DND-41 (cell line): Measurements from ENCODE around the gene BLTP3A.

ENCODE experiments used
- ATAC-seq: fragments of 200-7000 bp; cut with Tn5 transposase; 3 replicates; pipeline ENCODE4 v1.9.1; 2021; ENCODE audit warnings: low read depth; ENCODE audit not compliant: insufficient read depth
- DNase-seq: peaks from one replicate; pipeline ENCODE4 v3.0.0-alpha.2; 2020
- H2AFZ ChIP-seq: 2 replicates; pipeline ENCODE4 v1.6.0; 2012; ENCODE audit warnings: low read depth, low read length
- H3K27ac ChIP-seq: 2 replicates; pipeline ENCODE4 v1.5.1; 2012; ENCODE audit warnings: low read length, inconsistent platforms
- H3K27me3 ChIP-seq: fragments of 200-600 bp; sonication (generic); 2 replicates; pipeline ENCODE4 v1.6.0; 2012; ENCODE audit warnings: low read length, mild to moderate bottlenecking, inconsistent platforms; ENCODE audit not compliant: insufficient read depth, poor library complexity
- H3K36me3 ChIP-seq: 2 replicates; pipeline ENCODE4 v1.5.1; 2012; ENCODE audit warnings: low read length, inconsistent platforms; ENCODE audit not compliant: insufficient read depth
- H3K4me1 ChIP-seq: 2 replicates; pipeline ENCODE4 v1.5.1; 2012; ENCODE audit warnings: mild to moderate bottlenecking, low read length; ENCODE audit not compliant: insufficient read depth
- H3K4me2 ChIP-seq: 2 replicates; pipeline ENCODE4 v1.6.0; 2012; ENCODE audit warnings: mild to moderate bottlenecking, moderate library complexity, low read length, inconsistent platforms; ENCODE audit not compliant: insufficient read depth
- H3K4me3 ChIP-seq, 2 experiments: fragments of 200-600 bp in 1 of 2; shearing (Covaris generic) in 1 of 2; 2 replicates each; pipeline ENCODE4 v1.5.1; 2012 to 2016; ENCODE audit warnings: inconsistent platforms in 2 of 2, low read length in 2 of 2, mild to moderate bottlenecking in 2 of 2, low read depth in 1 of 2, moderate library complexity in 1 of 2
- H3K79me2 ChIP-seq: 2 replicates; pipeline ENCODE4 v1.6.0; 2012; ENCODE audit warnings: low read length, inconsistent platforms; ENCODE audit not compliant: insufficient read depth
- H3K9ac ChIP-seq: 2 replicates; pipeline ENCODE4 v1.6.0; 2012; ENCODE audit warnings: low read depth, mild to moderate bottlenecking, inconsistent platforms, low read length, moderate library complexity
- H3K9me3 ChIP-seq: 2 replicates; pipeline ENCODE4 v1.5.1; 2012; ENCODE audit warnings: low read length, moderate library complexity, mild to moderate bottlenecking, inconsistent platforms; ENCODE audit not compliant: insufficient read depth, severe bottlenecking
- H4K20me1 ChIP-seq: 2 replicates; pipeline ENCODE4 v1.6.0; 2012; ENCODE audit warnings: low read length; ENCODE audit not compliant: insufficient read depth
- EZH2 ChIP-seq: IDR thresholded peaks from 3 replicates; pipeline ENCODE4 v1.6.1; 2012; ENCODE audit warnings: borderline replicate concordance, low read depth, mild to moderate bottlenecking, moderate library complexity, low read length, inconsistent platforms; ENCODE audit not compliant: severe bottlenecking
- TF ChIP-seq, protein P1 (sequence below): IDR thresholded peaks from 2 replicates; pipeline ENCODE4 v1.5.1; 2012; ENCODE audit warnings: borderline replicate concordance, low read length, moderate library complexity, mild to moderate bottlenecking; ENCODE audit not compliant: poor library complexity, severe bottlenecking; ENCODE audit errors: extremely low read depth

Gene BLTP3A

GRCh38 chr6:34795836-34796425 lies 4.0 kb downstream of the BLTP3A start:
- Histone ChIP-seq H3K4me3 (no peak overlapping the region), H3K27ac (no peak overlapping the region), H3K4me1 (peaks cover 24% of the 10 kb centered on the region), H3K36me3 (no peaks in the 10 kb centered on the region; the same call in 1 of the 2 replicates), H3K79me2 (peaks cover 86% of the 10 kb centered on the region), H3K27me3 (no peaks in the 10 kb centered on the region), H3K9ac (no peak overlapping the region), H4K20me1 (peaks cover 3% of the 10 kb centered on the region; the same call in 1 of the 2 replicates), H3K9me3 (no peaks in the 10 kb centered on the region), H2AFZ (no peak overlapping the region), H3K4me2 (no peak overlapping the region)
- DNase-seq (no peak), ATAC-seq (no peak)
- no peak for TF ChIP-seq EZH2
- TF ChIP-seq, protein P1, sequence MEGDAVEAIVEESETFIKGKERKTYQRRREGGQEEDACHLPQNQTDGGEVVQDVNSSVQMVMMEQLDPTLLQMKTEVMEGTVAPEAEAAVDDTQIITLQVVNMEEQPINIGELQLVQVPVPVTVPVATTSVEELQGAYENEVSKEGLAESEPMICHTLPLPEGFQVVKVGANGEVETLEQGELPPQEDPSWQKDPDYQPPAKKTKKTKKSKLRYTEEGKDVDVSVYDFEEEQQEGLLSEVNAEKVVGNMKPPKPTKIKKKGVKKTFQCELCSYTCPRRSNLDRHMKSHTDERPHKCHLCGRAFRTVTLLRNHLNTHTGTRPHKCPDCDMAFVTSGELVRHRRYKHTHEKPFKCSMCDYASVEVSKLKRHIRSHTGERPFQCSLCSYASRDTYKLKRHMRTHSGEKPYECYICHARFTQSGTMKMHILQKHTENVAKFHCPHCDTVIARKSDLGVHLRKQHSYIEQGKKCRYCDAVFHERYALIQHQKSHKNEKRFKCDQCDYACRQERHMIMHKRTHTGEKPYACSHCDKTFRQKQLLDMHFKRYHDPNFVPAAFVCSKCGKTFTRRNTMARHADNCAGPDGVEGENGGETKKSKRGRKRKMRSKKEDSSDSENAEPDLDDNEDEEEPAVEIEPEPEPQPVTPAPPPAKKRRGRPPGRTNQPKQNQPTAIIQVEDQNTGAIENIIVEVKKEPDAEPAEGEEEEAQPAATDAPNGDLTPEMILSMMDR = no peak

GRCh38 chr6:34798057-34798456 lies 6.2 kb downstream of the BLTP3A start:
- DNase-seq = no peak
- peaks cover 90% of the 10 kb centered on the region for H3K79me2 ChIP-seq
- H2AFZ ChIP-seq = no peak overlapping the region
- TF ChIP-seq, protein P1 = no peak
- no peak for TF ChIP-seq EZH2
- H3K4me1 ChIP-seq = peaks cover 14% of the 10 kb centered on the region
- no peaks in the 10 kb centered on the region for H3K9me3 ChIP-seq
- no peaks in the 10 kb centered on the region for H3K36me3 ChIP-seq
- no peak overlapping the region for H3K27ac ChIP-seq
- H3K4me2 ChIP-seq = no peak overlapping the region
- H3K9ac ChIP-seq = no peak overlapping the region
- no peaks in the 10 kb centered on the region for H3K27me3 ChIP-seq
- no peak for ATAC-seq
- peaks cover 10% of the 10 kb centered on the region; the same call in 1 of the 2 replicates for H4K20me1 ChIP-seq
- H3K4me3 ChIP-seq = no peak overlapping the region

- no peak overlapping the region for H3K9ac ChIP-seq
- no peaks in the 10 kb centered on the region for H3K36me3 ChIP-seq
- no peak for TF ChIP-seq EZH2
- TF ChIP-seq, protein P1 = no peak
- no peak overlapping the region for H3K4me2 ChIP-seq
- no peaks in the 10 kb centered on the region for H3K27me3 ChIP-seq
- peaks cover 5% of the 10 kb centered on the region; the same call in 1 of the 2 replicates for H3K4me1 ChIP-seq
- H3K79me2 ChIP-seq = peaks cover 90% of the 10 kb centered on the region
- peaks cover 23% of the 10 kb centered on the region; the same call in 1 of the 2 replicates for H4K20me1 ChIP-seq
- no peaks in the 10 kb centered on the region for H3K9me3 ChIP-seq
- no peak overlapping the region for H3K4me3 ChIP-seq
- ATAC-seq = no peak
- H2AFZ ChIP-seq = no peak overlapping the region
- DNase-seq = no peak
- no peak overlapping the region for H3K27ac ChIP-seq
Observed at GRCh38 chr6:34799547-34799946, 7.7 kb downstream of the BLTP3A start.
